CD4-positive, alpha-beta T cell treated with Interleukin-1 beta for 1 hour (primary cell): ENCODE results near the gene MTX2.

Source experiments
- DNase-seq, 2 donors: peaks; one replicate each; pipeline ENCODE4 v3.0.0-alpha.2; 2020 to 2022

MTX2 gene

DNA sequence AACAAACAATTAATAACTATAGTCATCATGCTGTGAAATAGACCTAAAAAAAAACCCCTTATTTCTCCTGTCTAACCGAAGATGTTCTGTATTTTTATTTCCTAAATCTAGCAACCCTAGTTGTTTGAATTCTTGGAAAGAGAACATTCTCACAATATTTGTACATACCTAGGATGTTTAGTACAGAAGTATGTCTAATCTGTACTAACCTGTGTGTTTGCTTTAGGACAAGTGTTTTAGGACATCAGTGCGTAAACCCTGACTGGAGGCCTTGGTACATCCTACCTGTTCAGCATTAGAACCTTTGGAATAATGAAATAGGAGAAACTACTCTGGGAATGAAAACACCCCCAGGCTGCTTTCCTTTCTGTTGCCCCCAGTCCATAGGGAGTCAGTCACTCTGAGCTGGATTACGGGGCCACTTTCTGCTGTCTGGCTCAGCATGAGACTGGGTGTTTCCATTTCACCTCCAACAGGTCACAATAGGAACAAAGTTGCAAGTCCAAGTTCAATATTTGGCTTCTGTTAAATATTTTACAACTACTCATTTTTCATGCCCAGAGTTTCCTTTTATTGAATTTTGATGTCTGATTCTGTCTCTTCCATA, 114.7 kb downstream of the MTX2 start:
- DNase-seq = no peak

DNA sequence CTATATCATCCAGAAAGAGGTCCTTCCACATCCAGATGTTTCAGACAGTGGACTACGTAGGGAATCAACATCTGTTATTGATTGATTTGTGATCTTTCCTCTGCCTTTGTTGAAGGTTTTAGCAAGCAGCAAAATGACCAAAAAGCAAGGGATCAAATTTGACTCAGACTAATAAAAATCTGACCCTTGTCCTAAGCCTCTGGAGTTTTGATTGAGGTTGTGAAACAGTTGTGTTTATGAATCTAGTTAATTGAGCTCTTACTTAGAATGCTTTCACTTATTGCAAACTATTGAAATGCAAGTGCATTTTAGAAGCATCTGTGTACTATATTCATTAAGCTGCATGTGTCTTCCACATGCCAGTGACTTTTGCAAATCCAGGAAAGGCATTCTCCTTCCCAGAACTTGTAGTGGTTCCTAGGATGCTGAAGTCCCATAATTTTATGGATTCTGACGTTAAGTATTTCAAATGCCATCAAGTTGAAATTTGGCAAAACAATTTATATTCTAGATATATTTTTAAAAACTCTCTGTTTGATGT, 116.0 kb downstream of the MTX2 start:
- no peak for DNase-seq

DNA sequence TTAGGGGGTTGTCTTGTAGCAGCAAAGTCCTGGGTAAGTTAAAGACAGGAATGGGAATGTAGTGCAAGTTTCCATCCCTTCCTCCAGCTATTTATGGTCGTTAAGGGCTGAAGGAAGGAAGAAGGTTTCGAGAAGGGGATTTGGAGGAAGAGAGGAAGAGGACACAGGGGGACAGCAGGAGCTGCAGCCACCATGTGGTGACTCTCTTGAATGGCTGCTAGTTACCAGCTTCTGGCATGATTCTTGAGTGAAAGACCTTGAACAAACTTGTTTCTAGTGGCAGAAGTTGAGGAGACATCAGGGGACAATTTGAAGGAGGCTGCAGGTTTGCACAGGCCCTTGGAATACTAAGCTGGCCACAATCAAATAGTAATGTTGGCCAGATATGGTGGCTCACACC, 116.6 kb downstream of the MTX2 start:
- DNase-seq = no peak
